ENCODE results near the gene TEX14.

DNA sequence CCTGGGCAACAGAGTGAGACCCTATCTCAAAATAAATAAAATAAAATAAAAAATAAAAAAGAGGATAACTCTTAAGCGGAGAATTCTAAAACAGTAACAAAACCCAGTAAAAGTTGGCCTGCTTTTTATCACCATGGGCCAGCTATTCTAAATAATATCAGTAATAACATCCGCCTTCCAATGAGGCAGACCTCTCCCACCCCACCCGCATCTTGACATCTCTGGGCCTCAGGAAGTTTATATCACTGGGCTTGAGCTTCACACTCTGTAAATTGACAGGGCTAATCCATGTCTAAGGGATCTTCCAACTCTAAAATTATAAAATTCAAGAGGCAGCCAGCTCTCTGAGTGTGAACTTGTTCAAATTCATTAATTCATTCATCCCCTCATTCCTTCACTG, 94.5 kb downstream of the TEX14 start:
- TF ChIP-seq, protein P1, sequence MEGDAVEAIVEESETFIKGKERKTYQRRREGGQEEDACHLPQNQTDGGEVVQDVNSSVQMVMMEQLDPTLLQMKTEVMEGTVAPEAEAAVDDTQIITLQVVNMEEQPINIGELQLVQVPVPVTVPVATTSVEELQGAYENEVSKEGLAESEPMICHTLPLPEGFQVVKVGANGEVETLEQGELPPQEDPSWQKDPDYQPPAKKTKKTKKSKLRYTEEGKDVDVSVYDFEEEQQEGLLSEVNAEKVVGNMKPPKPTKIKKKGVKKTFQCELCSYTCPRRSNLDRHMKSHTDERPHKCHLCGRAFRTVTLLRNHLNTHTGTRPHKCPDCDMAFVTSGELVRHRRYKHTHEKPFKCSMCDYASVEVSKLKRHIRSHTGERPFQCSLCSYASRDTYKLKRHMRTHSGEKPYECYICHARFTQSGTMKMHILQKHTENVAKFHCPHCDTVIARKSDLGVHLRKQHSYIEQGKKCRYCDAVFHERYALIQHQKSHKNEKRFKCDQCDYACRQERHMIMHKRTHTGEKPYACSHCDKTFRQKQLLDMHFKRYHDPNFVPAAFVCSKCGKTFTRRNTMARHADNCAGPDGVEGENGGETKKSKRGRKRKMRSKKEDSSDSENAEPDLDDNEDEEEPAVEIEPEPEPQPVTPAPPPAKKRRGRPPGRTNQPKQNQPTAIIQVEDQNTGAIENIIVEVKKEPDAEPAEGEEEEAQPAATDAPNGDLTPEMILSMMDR (IDR thresholded peaks at IDR 0.05): no peak
- TF ChIP-seq POLR2A (IDR thresholded peaks at IDR 0.05): no peak
